Activated gamma-delta T cell (primary cell): Measurements from ENCODE around the gene SIPA1L3.

Source experiments
- DNase-seq: peaks from one replicate; lab custom pipeline; 2025; lab: John Stamatoyannopoulos, UW

SIPA1L3 gene

GRCh38 chr19:38233740-38234251, 326.8 kb downstream of the SIPA1L3 start:
- no peak for DNase-seq

DNA sequence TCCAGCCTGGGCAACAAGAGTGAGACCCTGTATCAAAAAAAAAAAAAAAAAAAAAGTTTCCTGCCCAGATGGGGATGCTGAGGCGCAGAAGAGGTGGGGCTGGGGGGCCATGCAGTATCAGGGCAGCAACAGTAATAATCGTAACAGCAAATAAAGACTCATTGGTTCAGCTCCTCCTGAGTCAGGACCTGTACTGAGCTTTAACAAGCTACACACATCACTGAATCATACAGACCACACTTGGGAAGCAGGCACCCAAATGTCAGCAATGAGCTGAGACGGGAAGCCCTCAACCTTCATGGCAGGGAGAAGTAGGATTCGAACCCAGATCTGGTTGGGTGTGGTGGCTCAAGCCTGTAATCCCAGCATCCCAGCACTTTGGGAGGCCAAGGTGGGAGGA, 327.6 kb downstream of the SIPA1L3 start:
- no peak for DNase-seq

DNA sequence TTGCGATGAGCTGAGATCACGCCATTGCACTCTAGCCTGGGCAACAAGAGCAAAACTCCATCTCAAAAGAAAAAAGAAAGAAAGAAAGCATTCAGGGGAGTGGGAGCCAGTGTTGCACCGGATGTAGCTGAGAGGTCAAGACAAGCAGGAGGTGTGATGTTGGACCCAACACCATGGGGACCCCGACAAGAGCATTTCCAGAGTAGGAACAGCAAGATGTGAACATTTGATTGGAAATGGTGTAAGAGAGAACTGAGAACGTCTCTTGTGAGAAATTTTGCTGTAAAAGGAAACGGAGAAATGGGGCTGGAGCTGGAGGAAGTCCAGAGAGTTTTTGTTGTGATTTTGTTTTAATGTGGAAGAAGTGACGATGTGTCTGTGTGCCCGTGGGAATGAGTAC, 332.8 kb downstream of the SIPA1L3 start:
- DNase-seq, result no peak

- DNase-seq, result no peak
Observed at GRCh38 chr19:38243279-38243673, 336.3 kb downstream of the SIPA1L3 start.

DNA sequence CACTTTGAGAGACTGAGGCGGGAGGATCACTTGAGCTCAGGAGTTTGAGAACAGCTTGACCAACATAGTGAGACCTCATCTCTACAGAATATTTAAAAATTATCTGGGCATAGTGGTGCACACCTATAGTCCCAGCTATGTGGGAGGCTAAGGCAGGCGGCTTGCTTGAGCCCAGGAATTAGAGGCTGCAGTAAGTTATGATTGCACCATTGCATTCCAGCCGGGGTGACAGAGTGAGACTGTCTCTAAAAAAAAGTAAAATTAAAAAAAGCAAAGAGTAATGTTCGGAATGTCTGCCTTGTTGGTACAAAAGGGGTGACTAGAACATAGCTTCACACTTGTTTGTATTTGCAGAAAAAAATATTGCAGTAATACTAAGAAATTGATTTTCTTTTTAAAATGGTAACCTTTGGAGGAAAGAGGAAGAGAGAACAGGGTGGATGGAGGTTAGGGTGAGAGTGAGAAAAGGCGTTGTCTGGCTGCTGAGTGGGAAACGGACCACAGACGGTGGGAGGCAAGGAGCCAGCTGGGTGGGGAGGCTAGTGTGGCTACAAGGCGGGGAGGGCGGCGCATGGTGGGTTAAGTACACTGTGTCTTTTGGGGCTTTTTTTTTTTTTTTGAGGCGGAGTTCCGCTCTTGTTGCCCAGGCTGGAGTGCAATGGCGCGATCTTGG, 339.0 kb downstream of the SIPA1L3 start:
- no peak for DNase-seq

GRCh38 chr19:38247126-38247525, 340.1 kb downstream of the SIPA1L3 start:
- DNase-seq, result no peak

DNA sequence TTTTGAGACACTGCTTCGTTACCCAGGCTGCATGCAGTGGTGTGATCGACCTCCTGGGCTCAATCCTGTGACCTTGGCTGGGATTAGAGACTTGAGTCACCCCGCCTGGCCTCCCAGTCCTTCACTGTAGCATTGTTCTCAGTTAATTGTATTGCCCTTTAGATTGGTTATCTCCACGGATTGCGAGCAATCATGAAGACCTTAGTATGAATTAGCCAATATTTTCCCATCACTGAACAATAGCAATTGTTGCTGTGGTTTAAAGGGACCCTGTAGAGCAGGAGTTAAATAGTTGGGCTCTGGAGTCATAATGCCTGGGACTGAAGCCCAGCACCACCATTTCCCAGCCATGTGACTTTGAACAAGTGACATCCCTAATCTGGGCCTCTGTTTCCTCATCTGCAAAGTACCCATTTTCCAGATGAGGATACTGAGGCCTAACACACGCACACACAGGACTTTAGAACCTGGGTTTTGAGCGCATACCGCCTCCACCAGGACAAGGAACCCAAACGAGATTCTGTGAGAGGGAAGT, 340.8 kb downstream of the SIPA1L3 start:
- no peak for DNase-seq

DNA sequence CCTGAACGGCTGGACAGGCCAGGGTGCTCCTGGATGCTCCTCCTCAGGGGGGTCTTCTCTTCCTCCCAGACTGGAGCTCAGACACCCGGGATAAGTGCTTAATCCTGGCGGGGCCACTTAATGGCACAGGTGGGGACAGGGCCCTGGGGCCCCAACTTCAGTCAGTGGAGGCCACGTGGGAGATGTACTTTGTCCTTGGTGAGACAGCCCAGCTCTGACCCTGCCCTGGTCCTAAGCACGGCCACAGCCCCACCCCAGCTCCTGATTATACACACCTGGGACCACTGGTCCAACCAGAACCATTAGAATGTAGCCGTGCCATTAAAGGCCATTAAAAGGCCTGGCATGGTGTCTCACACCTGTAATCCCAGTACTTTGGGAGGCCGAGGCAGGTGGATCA, 341.4 kb downstream of the SIPA1L3 start:
- no peak for DNase-seq

GRCh38 chr19:38250428-38250820, 343.4 kb downstream of the SIPA1L3 start:
- DNase-seq, result no peak

DNA sequence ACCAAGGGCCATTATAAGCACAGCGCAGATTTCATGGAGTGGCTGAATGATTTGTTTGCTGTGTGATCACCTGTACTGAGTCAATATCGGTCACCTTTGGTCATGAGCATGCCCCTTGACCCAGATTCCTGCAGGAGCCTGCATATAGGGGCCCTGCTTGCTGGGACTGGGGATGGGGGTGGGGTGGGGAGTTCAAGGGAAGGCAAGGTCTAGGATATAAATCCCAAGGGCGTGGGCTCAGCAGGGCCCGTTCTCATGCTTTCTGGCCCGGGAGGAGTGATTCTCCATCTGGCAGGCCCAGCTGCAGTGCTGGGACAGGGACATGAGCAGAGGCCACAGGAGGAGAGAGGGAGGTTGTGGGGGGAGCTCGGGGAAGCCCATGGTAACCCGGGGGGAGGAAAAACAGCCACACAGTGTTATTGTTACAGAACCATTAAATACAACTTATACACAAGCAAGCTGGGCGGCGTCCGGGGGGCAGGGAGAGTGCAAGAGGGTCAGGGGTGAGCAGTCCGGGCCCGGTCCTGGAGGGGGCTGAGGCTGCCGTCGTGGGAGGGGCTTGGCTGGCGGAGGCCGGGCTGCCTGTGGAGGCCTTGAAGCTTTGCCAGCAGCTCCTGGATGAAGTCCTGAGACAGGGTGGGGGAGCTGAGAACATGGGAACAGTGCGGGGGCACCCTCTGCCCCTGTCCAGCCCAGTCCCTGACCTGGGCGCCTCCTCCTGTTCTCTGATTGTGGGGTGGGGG, 344.0 kb downstream of the SIPA1L3 start:
- no peak for DNase-seq

DNA sequence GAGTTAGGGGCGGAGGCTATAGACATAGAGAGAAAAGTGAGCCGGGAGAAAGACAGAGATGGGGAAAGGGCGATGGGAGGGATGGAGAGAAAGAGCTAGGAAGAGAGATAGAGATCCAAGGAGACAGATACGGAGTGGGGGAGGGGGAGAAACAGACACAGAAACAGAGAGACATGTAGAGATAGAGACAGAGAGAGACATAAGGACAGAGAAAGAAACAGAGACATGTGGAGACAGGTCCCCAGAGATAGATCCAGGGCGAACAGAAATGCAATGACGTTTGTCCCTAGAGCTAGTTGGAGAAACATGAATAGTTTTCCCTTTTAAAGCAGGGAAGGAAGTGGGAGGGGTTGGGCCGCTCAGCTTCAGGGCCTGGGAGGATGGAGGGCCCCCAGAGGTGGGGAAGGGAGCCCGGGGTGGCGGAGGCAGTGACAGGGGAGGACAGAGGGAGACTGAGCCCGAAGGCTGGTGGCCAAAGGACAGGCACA, 344.6 kb downstream of the SIPA1L3 start:
- DNase-seq, result no peak

- DNase-seq, result no peak
Observed at GRCh38 chr19:38252385-38252784, 345.4 kb downstream of the SIPA1L3 start.

DNA sequence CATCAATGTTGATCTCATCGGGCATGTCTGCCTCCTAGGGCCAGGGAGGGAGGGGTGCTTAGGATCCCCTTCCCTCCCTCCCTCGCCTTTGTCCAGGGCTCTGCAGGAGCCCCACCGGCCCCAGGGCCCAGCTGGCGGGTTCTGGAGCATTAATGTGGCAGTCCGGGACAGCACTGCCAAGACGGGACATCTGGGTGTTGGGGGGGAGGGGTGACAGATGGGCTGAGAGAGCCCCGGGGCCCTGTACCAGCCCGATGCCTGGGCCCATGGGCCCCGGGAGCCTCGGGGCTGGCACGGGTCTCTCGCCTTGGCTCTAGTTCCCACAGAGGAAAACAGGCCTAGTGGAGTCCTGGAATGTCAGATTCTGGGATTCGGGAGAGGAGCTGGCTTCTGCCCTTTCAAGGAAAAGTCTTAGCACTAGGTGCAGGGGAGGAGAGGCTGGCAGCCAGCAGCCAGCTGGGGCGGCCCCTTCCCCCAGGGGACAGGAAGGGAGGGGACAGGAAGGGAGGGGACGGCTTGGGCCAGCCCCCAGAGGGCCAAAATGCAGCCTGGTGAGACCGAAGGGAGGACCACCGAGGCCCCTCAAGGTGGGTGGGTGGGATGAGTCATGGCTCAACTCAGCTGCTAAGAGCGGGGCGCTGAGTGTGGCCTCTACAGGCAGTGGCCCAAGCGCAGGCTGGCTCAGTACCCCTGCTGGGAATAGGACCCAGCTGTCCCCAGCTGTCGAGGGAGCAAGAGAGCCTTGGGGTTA, 346.1 kb downstream of the SIPA1L3 start:
- DNase-seq, result no peak

GRCh38 chr19:38253788-38254187, 346.8 kb downstream of the SIPA1L3 start:
- DNase-seq, result no peak

GRCh38 chr19:38255383-38256014, 348.5 kb downstream of the SIPA1L3 start:
- no peak for DNase-seq
